Right renal pelvis (tissue), 4 donors: ENCODE measurements around the gene RASGRP2. TPM values are rescaled to one million over a fixed set of nuclear protein-coding genes. Genes with fewer than 3 reads are reported as not detected.

ENCODE experiments used
- DNase-seq, 4 donors: peaks; one replicate each; pipeline ENCODE4 v3.0.0-alpha.2; 2013; ENCODE audit warnings: low read depth in 4 of 4, low spot score in 3 of 4, missing footprints in 1 of 4
- polyA plus RNA-seq, 4 donors: library from polyadenylated mRNA; unstranded; fragments of 120-200 nt; gene quantifications; one replicate each; pipeline ENCODE4 v1.2.1, GENCODE V29; 2013; ENCODE audit not compliant: insufficient read length in 4 of 4

Gene RASGRP2
- polyA plus RNA-seq, 4 donors = 3.3 to 6.4 (median 5.4) TPM

DNA sequence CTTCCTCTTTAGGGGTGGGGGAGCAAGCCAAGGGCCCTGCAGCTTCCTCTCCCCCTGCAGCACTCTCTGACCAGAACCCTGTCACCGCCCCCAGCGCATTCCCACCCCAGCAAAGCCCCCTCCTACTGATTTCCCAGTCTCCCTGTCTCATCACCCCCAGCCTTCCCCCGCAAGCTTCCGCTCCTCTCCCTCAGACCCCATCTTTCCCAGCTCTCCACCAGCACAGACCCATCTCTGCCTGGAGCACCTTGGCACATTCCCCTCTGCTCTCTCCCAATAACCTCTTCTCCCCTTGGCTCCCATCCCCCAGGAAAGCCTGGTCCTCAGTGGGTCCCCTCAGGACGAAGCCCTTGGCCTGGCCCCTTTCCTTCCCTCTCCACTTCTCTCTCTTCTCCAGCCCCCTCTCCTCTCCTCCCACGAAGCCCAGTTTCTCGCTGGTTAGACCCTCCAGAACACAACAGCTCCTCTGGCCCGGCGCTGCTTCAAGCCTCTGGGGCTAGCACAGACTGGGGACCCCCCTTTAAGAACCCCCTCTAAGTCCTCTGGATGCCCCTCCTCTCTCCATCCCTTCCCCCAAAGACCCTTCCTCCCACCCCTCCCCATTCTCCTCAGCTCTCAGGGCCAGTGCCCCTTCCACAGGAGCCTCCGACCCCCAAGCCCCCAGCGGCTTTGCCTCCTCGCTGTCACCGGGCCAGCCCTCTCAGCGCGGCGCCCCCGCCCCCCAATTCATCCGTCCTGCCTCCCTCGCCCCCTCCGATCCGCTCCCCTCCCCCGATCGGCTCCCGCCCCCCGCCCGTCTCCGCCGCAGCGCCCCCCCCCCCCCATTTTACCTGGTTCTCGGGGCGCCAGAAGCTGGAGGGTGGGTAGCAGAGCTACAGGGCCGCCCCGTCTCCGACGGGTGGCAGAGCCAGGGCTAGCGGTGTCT, 21.5 kb downstream of the RASGRP2 start:
- no peak for DNase-seq

DNA sequence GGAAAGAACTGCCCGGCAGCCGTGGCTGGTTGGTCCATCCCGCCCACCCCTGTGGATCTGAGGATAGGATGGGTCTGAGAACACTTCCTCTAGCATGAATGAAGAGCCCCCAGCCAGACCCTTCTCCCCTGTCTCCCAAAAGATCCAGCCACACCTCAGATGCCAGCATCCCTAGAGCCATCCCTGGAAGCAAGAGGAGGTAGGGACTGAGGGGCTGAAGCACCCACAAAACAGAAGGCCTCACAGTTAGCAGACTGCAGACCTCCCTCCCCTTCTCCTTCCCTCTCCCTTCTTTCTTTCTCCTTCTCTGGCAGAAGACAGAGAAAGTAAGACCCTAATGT, 22.6 kb downstream of the RASGRP2 start:
- DNase-seq = no peak

DNA sequence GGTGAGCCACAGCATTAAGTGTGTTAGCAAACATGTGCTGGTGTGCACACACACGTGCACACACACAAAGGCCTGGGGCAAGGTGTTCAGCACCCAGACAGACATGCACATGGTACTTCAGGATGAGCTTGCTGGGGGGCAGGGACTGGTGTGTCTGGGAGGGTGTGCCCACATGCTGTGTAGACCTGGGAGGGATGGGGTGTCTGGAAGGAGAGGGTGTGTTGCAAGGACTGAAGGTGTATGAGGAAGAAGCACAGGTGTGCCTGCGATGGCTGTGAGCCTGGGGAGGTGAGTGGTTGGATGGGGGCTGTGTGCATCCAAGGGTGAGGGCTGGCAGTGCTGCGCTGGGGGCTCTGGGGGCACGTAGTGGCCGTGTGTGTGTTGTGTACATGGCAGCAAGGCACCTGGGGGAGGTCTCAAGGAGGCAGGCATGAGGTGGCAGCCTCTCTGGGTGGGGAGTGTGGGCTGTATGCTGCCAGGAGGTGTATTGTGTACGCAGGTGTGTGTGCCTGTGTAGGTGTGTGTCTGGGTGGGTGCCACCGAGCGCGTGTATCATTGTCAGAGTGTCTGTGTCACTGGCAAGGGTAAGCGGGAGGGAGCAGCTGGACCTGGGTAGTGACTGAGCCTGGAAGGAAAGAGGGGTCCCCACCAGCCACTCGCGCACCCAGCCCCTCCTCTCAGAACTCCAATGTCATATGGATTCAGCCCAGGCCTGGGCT, 23.1 kb downstream of the RASGRP2 start:
- DNase-seq = no peak

DNA sequence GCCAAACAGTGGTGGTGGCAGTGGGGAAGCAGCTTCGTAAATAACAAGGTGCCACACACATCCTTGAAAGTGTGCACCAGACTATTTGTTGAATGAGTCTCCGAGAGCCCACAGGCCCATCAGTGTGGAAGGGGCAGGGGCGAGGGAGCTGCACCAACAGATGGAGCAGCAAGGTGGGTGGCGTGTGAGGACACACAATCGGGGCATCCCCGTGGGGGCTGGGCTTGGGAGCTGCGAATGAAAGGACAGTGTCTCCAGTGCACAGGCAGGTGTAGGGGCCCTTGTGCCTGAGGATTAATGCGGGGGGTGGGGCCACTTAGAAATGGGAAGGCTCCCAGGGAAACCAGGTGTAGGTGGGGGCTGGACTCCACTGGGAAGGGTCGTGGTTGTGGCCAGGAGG, 23.8 kb downstream of the RASGRP2 start:
- DNase-seq = no peak

DNA sequence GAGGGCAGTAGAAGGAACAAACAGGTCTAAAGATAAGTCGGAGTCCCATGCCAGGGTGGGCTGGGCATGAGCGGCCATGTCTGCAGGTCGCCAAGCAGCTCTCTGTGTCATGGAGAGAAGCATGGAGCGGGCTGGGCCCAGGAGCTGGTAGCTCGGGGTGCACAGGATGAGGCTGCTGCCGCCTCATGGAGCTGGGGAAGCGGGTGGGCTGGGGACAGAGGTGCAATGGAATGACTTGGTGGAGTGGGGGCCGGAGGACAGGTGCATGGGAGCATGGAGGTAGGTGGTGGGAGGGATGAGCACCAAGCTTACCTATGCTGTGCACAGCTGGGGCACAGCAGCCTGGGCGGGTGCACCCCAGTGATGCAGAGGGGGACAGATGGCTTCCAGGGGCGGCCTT, 24.5 kb downstream of the RASGRP2 start:
- DNase-seq = no peak

DNA sequence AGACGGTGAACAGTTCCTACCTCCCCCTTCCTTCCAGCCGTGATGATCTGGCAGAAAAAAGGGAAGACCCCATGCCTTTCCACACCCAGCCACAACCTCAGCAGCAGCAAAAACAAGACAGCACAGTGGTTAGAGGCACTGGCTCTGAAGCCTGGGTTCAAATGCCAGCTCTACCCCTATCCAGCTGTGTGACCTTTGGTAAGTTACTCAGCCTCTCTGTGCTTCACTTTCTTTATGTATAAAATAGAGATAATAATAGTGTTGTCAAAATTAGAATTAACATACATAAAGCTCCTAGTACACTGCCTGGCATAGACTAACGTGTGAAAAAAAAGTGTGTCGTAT, 25.2 kb downstream of the RASGRP2 start:
- no peak for DNase-seq

DNA sequence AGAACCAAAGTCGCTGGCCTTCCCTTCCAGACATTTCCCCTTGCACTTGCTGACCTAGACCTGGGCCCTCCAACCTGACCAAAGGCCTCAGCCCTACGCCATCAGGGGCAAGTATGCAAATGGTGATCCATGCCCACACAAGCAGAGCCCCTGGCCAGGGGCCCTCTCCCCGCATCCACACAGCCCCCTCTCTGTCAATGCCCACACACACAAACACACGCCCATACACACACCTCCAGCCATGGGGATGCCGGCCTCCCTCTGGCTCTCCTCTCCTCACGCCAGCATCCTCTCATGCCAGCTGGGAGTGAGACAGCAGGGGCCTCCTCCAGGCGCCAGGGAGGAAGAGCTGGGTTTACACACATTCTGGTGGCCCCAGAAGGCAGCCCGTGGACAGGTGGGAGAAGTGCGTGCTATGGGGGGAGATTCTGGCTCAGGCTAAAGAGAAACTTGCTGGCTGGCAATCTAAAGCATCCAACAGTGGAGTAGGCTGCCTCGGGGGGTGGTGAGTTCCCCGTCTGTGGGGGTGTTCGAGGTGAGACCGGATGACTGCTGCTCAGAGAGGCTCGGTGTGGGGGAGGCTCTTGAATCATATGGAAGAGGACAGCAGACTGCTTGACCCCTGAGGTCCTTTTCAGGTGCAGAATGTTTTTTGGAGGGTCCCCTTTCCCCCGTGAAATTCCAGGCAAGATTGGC, 25.7 kb downstream of the RASGRP2 start:
- no peak for DNase-seq

DNA sequence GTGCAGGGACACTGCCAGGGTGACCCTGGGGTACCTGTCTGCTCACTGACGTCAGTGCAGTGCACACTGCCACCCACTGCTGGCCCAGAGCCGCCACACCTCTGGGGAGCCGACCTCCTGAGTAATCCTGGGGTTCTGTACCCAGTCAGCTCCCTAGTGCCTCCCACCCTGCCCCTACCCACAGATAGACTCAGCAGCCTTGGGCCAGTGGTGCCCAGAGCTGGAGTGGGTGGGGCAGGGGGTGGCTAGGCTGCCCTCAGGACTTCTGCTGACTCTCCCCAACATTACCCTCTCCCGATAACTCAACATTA, 26.7 kb downstream of the RASGRP2 start:
- no peak for DNase-seq

DNA sequence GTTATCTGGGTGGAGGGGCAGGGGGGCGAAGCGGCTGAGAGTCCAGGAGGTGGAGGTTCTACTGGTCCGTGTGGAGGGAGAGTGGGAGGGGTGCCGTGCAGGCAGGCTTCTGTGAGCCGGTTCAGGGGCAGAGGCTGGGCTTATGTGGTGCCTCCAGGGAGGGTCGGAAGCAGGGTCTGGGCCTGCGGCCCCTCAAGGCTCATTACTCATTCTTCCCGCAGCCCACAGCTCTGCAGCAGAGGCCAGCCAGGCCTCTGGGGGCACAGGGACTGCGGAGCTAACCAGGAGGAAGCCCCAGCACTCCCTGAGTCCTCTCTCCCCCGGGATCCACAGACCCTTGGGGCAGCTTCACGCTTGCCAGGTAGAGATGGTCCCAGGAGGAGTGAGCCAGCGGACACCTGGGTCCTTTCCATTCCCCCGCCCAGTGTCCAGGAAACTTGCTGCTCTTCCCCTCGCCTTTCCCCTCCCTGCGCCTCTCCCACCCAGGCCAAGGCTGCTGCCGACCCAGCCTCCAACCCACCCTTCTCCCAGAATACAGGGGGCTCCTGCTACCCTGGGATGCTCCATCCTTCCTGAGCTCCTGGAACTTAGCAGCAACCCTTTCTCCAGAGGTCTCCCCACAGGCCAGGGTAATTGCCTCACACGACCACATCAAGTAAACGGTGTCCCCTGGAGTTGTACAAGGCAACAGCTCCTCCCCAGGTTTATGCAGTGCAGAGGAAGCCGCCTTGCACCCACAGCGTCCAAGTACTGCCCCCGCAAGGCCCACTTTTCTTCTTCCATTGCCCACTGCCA, 27.3 kb downstream of the RASGRP2 start:
- no peak for DNase-seq

DNA sequence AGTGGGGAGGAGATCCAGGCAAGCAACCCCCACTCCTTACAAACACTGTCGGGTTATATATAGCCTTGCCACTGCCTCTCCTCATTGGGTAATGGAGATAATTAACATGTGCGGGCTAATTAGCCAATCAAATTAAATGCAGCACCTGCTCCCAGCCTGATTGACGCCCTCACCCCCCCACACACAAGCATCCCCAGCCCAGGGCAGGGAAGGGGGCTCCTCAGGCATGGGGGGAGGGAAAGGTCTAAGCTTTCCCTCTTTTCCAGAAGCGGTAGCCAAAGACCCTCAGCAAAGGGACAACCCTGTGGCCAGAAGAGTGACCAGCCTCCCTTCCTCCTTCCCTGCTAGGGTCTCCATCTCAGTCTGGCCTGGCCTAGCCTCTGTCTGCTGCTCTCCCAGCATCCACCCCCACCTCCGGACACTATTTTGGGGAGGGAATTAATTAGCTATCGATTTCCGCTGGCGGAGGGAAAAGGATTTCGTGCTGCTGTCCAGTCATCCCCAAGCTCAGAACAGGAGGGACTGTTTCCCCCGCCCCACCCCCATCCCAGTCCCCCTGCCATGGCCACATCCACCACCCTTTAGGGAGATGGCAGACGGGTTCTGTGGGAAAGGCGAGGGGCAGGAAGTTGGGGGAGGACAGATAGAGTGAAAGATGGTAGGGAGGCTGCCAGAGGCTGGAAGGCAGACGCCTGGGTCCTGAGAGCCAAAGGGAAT, 28.0 kb downstream of the RASGRP2 start:
- DNase-seq = no peak

DNA sequence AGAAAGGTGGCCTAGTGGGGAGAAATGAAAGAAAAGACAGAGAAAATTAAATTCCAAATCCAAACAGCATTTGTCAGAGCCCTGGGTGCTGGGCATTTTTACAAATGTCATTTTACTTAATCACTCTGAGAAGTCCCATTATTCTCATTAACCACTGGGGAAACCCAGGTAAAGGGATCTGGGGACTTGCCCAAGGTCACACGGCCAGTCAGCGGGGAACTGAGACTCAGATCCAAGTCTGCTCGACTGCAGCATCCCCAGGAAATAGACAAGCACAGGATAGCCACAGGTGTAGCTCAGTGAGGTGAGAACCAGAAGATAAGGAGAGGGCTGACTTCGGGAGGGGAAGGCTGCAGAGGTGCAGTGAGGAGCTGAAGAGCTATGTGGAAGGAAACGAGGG, 28.8 kb downstream of the RASGRP2 start:
- no peak for DNase-seq

DNA sequence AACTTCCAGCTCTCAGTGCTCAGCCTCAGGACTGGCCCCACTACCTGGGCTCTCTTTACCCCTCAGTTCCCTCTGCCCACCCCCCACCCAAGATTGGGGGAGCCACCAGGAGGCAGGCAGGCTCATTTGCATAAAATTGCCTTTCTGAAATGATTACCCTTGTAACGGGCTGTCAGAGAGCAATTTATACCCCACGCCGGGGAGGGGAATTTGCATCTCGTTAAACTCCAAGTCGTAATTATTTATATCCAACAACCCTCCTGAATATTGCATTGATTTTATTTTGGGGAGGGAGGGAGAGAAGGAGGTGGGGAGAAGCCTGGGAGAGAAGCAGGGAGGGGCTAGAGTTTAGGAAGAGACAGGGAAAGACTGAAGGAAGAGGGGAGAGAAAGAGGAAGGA, 29.3 kb downstream of the RASGRP2 start:
- DNase-seq = no peak

DNA sequence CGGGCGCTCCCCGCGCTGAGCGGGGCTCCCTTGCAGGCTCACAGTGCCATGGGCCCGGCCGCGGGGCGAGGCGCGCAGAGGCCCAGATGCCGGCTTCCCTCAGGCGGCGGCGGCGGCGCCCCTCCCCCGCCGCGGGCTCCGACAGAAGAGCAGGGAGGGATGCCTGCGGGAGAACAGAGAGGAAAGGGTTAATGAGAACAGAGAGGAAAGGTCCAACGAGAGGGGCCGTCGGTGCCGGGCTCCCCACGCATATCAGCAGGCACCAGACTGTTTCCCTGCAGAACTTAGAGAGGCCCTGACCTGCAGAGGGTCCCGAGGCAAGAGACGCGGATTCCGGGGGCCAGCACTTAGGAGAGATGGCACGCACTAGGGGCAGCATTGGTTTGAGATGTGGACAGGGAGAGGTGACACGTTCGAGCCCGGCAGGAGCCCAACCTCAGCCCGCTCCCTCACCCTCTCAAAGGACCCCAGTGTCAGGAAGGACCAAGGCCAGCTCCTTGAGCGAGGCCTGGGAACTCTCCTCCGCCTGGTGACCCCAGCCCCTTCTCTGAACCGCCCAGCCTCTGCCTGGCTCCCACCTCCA, 30.1 kb downstream of the RASGRP2 start:
- no peak for DNase-seq

DNA sequence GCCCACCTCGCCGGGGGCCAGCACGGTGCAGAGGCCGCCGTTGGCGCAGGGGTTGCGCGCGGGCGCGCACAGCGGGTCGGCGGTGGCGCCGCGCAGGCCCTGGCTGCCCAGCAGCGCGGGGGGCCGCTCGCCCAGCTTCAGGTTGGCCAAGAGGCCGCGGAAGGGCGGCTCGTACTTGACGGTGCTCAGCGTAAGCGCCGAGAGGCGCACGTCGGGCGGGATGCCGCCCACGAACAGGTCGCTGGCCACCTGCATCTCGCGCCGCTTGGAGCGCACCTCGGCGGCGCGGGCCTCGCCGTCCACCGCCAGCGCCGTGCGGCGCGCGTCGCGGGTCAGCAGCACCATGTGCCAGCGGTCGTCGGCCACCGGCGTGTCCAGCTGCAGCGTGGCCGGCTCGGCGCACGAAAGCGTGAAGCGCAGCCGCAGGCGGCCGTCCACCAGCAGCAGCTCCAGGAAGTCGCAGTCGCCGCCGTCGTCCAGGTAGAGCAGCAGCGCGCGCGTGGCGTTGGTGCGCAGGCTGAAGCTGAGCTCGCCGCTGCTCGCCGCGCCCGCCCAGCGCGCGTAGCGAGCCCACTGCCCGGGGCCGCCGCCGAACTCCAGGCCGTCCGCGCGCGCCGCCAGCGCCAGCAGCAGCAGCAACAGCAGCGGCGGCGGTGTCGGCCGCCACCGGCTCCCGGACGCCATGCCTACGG, 30.8 kb downstream of the RASGRP2 start:
- peak in 1 of 4 donors; percentile 45 for DNase-seq

DNA sequence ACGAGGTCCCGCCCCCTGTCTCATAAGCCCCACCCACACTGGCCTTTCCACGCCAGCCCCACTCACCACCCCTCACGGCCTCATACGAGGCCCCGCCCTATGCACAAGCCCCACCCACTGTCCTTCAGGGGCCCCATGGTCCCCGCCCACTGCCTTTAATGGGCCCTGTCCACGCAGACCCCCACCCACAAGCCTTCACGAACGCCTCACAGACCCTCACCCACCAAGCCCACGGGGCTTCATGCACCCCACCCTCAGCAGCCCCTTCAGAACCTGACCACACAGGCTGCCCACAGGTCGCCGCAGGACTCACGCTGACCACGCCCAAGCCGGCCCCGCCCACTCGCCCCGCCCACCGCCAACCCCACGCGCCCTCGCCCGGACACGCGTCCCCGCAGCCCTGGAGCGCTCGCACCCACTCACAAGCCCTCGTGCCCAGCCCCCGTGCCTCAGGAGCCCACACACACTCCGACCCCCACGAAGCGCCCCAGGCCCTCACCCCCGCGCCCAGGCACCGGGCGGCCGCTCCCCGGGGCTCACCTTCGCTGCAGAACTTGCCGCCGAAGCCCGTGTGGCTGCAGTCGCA, 31.4 kb downstream of the RASGRP2 start:
- DNase-seq = no peak

DNA sequence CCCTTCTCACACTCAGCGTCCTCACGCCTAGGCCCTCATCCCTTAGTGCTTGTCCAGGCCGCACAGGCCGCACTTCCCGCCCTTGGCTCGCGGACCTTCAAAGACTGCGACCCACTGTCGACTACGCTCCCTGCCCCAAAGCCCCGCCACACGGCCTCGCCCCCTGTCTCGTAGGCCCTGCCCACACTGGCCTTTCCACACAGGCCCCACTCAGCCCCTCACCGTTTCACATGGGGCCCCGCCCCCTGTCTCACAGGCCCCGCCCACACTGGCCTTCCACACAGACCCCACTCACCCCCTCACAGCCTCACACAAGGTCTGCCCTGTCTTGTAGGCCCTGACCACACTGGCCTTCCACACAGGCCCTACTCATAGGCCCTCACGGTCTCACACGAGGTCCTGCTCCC, 32.0 kb downstream of the RASGRP2 start:
- DNase-seq = no peak

DNA sequence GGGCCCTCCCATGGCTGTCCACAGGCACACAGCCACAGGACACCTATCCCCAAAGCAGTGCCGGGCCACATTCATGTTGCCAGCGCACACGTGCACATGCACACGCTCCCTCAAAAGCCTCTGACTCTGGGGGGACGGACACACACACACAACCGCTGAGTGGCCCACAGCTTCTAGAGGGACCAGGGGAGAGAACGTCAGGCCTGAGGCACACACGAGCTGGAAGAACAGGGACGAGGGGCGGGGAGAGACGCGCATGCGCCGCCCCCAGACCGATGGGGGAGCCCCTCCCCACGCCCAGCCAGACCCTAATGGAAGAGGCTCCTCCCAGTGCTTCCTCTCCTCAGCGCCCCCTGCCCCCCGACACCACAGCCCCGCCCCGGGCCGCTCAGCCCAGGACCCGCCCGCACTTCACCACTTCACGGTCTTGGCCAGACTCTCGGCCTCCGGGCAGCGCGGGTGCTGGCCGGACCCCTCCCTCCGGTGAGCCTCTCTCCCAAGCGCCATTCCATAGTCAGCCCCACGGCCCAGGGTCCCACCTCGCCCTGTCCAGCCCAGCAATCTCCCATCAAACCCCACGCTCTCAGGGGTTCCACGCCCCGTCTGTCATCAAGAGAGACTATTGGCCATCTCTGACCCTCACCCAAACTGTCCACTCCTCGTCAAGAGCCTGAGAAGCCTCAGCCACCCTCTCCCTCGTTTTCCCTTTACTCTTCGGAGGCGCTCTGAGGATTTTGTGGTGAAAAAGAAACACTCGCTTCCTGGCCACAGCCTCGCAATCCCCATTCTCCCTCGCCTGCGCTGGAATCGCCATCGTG, 32.6 kb downstream of the RASGRP2 start:
- DNase-seq = no peak
